ENCODE data around the gene SSH3. TPM values are rescaled to one million over a fixed set of nuclear protein-coding genes. Genes with fewer than 3 reads are reported as not detected.

SSH3 gene
- total and polyA plus RNA-seq, 2 of the 4 experiments (the other 2 are of a cell fraction): 7.3 to 26.7 TPM

- H3K9ac ChIP-seq (ENCODE audit: low read depth, low read length): no peak overlapping the region
- H3K27ac ChIP-seq (ENCODE audit: insufficient read depth, low read length): no peak overlapping the region
- no peak overlapping the region for H3K23ac ChIP-seq (ENCODE audit: low read depth, low read length)
- intact Hi-C loops (cut with micrococcal nuclease) (no loop called here), in situ Hi-C loops (cut with MboI; ENCODE audit: low sequenced_read_pairs) (no loop called here), dilution Hi-C loops (cut with HindIII; ENCODE audit: low sequenced_read_pairs, unreplicated experiment) (no loop called here)
- no peak for DNase-seq
- CTCF ChIA-PET: no interaction called here
- no peak overlapping the region for H4K8ac ChIP-seq (ENCODE audit: low read depth in 2 of 2, low read length in 2 of 2)
- H3K4me1 ChIP-seq (ENCODE audit: control insufficient read depth, insufficient read depth, low read length): peaks cover 6% of the 10 kb centered on the region
- TF ChIP-seq MXI1 (IDR thresholded peaks at IDR 0.05; ENCODE audit: borderline replicate concordance, low read depth, low read length): no peak
- TF ChIP-seq POLR2A (IDR thresholded peaks at IDR 0.05; ENCODE audit: low read depth, low read length): no peak
- no peak for TF ChIP-seq RCOR1 (IDR thresholded peaks at IDR 0.05; ENCODE audit: insufficient replicate concordance, low read length)
- no peak for TF ChIP-seq MAZ (IDR thresholded peaks at IDR 0.05; ENCODE audit: borderline replicate concordance, low read depth, low read length)
- 92% methylated on average over 11 of the region's 13 CpGs; no CpG with 5 or more reads in 1 of the 2 experiments for WGBS, 2 experiments (ENCODE audit: extremely low coverage in 2 of 2, insufficient read length in 1 of 2)
- H2BK5ac ChIP-seq (ENCODE audit: low read depth, low read length, poor library complexity, severe bottlenecking): no peak overlapping the region
- BruUV-seq (replicated peaks): no TSS peak
- no peak overlapping the region for H3K18ac ChIP-seq (ENCODE audit: low read depth, low read length)
- no peak overlapping the region for H2AK5ac ChIP-seq (ENCODE audit: low read depth, low read length)
- H2BK20ac ChIP-seq (ENCODE audit: low read depth, low read length): no peak overlapping the region
- no peak overlapping the region for H2BK15ac ChIP-seq (ENCODE audit: low read depth, low read length)
- H3K9me3 ChIP-seq (ENCODE audit: control insufficient read depth, insufficient read depth, low read length): no peaks in the 10 kb centered on the region
- no peak overlapping the region for H3K4me2 ChIP-seq (ENCODE audit: low read depth, low read length)
- H4K20me1 ChIP-seq (ENCODE audit: insufficient read depth, low read length): no peaks in the 10 kb centered on the region
- H3K56ac ChIP-seq (ENCODE audit: extremely low read depth, insufficient read depth, low read length): no peak overlapping the region
- ATAC-seq (ENCODE audit: low read depth): no peak
- H4K91ac ChIP-seq (ENCODE audit: insufficient read depth, low read depth, low read length): no peak overlapping the region
- no peak overlapping the region for H2BK120ac ChIP-seq (ENCODE audit: low read depth, low read length)
- H3K79me1 ChIP-seq (ENCODE audit: low read depth in 1 of 2, low read length in 2 of 2): peaks cover 6 to 37% of the 10 kb centered on the region in 2 experiments
- H3K14ac ChIP-seq (replicated peaks; ENCODE audit: low read depth, low read length): no peak overlapping the region
- H2AK9ac ChIP-seq (replicated peaks; ENCODE audit: low read depth, low read length, poor library complexity): no peak overlapping the region
- no peak overlapping the region for H3K4ac ChIP-seq (ENCODE audit: low read depth, low read length)
- peaks cover 9% of the 10 kb centered on the region; the same call in 1 of the 2 replicates for H3K9me1 ChIP-seq (ENCODE audit: insufficient read depth, low read length)
- H3K36me3 ChIP-seq (ENCODE audit: control insufficient read depth, insufficient read depth, low read length): peaks cover 69% of the 10 kb centered on the region
- H4K5ac ChIP-seq (ENCODE audit: low read depth, low read length): no peak overlapping the region
- H3K27me3 ChIP-seq (ENCODE audit: control insufficient read depth, insufficient read depth, low read length): no peaks in the 10 kb centered on the region
- H3K4me3 ChIP-seq (ENCODE audit: insufficient read depth, low read depth, low read length): no peak overlapping the region
- POLR2A ChIA-PET (ENCODE audit: unreplicated experiment): interaction anchor here (0.6 kb wide), 1 partner anchor 128 kb away, joined by 3 read pairs; no protein-coding TSS in a partner anchor
- H2AFZ ChIP-seq (replicated peaks; ENCODE audit: low read length, poor library complexity): no peak overlapping the region
Observed at GRCh38 chr11:67283481-67283963, 19.8 kb upstream of the SSH3 start.
